GM19467 (cell line): ENCODE data around the gene PCAT7.

Experiments
- ATAC-seq: cut with Tn5 transposase; IDR thresholded peaks from one replicate; pipeline ENCODE4 v1.9.1; 2021; ENCODE audit warnings: mild to moderate bottlenecking, moderate library complexity; ENCODE audit not compliant: unreplicated experiment

Gene PCAT7

GRCh38 chr9:94600715-94601114 lies 45.8 kb downstream of the PCAT7 start:
- ATAC-seq = no peak

GRCh38 chr9:94602666-94603065 lies 47.8 kb downstream of the PCAT7 start:
- ATAC-seq = no peak

GRCh38 chr9:94603259-94604160 lies 48.6 kb downstream of the PCAT7 start:
- no peak for ATAC-seq

- no peak for ATAC-seq
Measured at GRCh38 chr9:94606646-94607422, 52.0 kb downstream of the PCAT7 start.

- no peak for ATAC-seq
Measured at GRCh38 chr9:94607423-94607691, 52.5 kb downstream of the PCAT7 start.

GRCh38 chr9:94610181-94610606 lies 55.3 kb downstream of the PCAT7 start:
- ATAC-seq = no peak

- ATAC-seq = no peak
Measured at GRCh38 chr9:94611638-94612068, 56.8 kb downstream of the PCAT7 start.

GRCh38 chr9:94612071-94612470 lies 57.2 kb downstream of the PCAT7 start:
- no peak for ATAC-seq

GRCh38 chr9:94613003-94613402 lies 58.1 kb downstream of the PCAT7 start:
- no peak for ATAC-seq

- ATAC-seq = no peak
Measured at GRCh38 chr9:94619026-94619425, 64.1 kb downstream of the PCAT7 start.
